22Rv1 (cell line): ENCODE data around the gene CORO2B.

ENCODE experiments used
- CTCF ChIP-seq: fragments of 450-650 bp; IDR thresholded peaks from 2 replicates; pipeline ENCODE4 v1.5.1; 2017; ENCODE audit warnings: mild to moderate bottlenecking
- ZFX ChIP-seq: fragments of 450-650 bp; IDR thresholded peaks from 2 replicates; pipeline ENCODE4 v1.6.1; 2017; ENCODE audit warnings: antibody characterized with exemption, borderline replicate concordance

DNA sequence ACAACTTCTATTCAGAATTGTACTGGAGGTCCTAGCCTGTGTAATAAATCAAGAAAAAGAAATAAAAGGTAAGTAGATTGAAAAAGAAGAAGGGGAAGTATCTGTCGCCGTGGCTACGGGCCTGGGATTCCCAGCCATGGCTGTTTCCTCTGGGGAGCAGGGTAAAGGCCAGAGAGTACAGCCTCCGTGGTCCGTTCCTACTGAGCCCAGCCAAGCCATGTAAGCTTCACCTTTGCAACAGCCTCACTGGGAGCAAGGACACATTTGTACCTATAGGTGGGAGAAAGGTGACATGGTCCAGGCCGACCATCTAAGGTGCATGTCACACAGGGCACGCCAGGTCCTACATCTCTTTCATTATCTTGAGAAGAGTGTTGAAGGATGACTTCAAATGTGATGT, 170.6 kb downstream of the CORO2B start:
- TF ChIP-seq CTCF (no peak), ZFX (no peak)
